ENCODE measurements around the gene CTR9. TPM values are rescaled to one million over a fixed set of nuclear protein-coding genes. Genes with fewer than 3 reads are reported as not detected.

CTR9 gene
- total RNA-seq, 1 donor from 2014 or later = 46.2 TPM

DNA sequence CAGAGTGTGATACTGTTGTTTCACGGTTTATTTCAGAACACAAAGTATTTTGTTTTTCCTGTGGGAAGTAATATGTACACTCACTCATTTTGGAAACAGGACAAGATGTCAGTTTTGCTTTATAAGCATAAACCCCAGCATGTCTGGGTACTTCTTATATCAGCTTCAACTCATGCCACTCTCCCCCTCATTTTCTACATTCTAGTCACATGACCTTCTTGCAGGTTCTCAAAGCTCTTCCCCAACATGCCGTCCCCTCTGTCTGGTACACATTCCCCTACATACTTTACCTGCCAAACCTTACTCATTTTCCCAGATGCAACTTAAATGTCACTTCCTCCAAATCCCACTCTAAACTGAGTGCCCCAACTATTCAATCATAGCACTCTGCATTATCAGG is 1.6 kb upstream of the CTR9 start:
- peaks cover 16% of the 10 kb centered on the region for H3K36me3 Mint-ChIP-seq (ENCODE audit: low read depth)
- no peaks in the 10 kb centered on the region for H3K27me3 Mint-ChIP-seq (ENCODE audit: insufficient read depth)
- H3K4me3 Mint-ChIP-seq = peak overlapping the region; percentile 5
- no peak for DNase-seq (ENCODE audit: low spot score)
- H3K9me3 Mint-ChIP-seq = no peaks in the 10 kb centered on the region
- peaks cover 46% of the 10 kb centered on the region for H3K4me1 Mint-ChIP-seq (ENCODE audit: low read depth)
- no peak overlapping the region for H3K27ac Mint-ChIP-seq
- intact Hi-C loops (cut with micrococcal nuclease) = loop anchor here (10.0 kb wide), 1 partner anchor 905 kb away; no protein-coding TSS in a partner anchor

DNA sequence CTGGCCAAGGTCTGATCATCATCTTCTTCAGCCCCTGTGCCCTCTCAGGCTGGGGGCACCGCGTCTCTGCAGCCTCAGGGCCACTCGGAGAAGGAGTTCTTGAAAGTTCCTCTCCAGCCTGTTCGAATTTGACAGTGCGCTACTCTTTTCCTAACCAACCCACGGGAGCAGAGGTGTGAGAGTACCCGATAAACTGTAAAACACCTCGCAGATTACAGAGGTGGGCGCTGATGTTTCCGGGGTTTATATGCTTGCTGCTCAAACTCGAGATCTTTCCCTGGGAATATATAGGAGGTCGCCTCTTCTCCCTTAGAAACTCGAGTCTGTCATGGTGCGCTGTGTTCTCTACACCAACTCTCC is 515 bp downstream of the CTR9 start:
- Mint-ChIP-seq H3K27me3 (ENCODE audit: insufficient read depth) (no peaks in the 10 kb centered on the region), H3K36me3 (ENCODE audit: low read depth) (peaks cover 28% of the 10 kb centered on the region), H3K27ac (peak overlapping the region; percentile 87), H3K4me3 (peak overlapping the region; percentile 96), H3K4me1 (ENCODE audit: low read depth) (peaks cover 38% of the 10 kb centered on the region), H3K9me3 (no peaks in the 10 kb centered on the region)
- no peak for DNase-seq (ENCODE audit: low spot score)
- intact Hi-C loops (cut with micrococcal nuclease) = loop anchor here (1.0 to 5.0 kb wide), 10 partner anchors 8 to 1174 kb away; partner anchors contain the start of genes AMPD3, GALNT18 and RNF141

DNA sequence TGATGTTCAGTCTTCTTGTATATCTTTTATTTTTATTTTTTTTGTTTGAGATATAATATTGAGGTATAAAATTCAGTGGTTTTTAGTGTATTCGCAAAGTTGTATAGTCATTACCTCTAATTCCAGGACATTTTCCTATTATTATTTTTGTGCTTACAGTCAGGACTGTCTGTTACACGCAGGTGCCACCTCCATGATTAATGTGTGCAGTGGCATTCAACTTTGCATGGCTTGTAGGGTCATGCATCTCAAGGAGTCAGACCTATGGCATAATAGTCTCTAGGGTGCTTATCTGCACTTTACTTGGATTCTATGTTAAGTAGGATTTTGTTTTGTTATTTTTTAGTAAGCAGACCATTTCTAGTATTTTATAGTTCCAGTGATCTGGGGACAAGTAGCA is 1.0 kb downstream of the CTR9 start:
- peaks cover 33% of the 10 kb centered on the region for H3K36me3 Mint-ChIP-seq (ENCODE audit: low read depth)

DNA sequence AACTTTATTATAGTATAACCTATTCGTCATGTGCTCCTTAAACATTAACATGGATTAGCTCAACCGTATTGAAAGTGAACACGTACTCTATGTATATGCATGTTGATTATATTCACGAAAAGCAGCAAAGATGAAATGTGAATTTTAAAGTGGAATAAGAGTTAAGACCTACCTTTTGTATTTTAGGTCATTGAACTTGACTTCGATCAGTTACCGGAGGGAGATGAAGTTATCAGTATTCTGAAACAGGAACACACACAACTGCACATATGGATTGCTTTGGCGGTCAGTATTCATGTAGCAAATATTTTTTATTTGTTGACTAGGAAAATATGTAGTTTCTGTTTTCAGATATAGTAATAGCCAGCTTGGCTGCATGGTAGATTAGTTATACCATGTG is 1.4 kb downstream of the CTR9 start:
- Mint-ChIP-seq H3K27me3 (ENCODE audit: insufficient read depth) (no peaks in the 10 kb centered on the region), H3K27ac (no peak overlapping the region), H3K36me3 (ENCODE audit: low read depth) (peaks cover 35% of the 10 kb centered on the region), H3K4me3 (peak overlapping the region; percentile 96), H3K4me1 (ENCODE audit: low read depth) (peaks cover 38% of the 10 kb centered on the region), H3K9me3 (no peaks in the 10 kb centered on the region)
- intact Hi-C loops (cut with micrococcal nuclease) = loop anchor here (5.0 kb wide), 3 partner anchors 405 to 1175 kb away; partner anchors contain the start of gene GALNT18
- no peak for DNase-seq (ENCODE audit: low spot score)

More for the DNA sequence above, 1.0 kb downstream of the CTR9 start:
- intact Hi-C loops (cut with micrococcal nuclease) = loop anchor here (5.0 kb wide), 3 partner anchors 405 to 1175 kb away; partner anchors contain the start of gene GALNT18
- H3K9me3 Mint-ChIP-seq = no peaks in the 10 kb centered on the region
- H3K27ac Mint-ChIP-seq = peak overlapping the region; percentile 87
- H3K27me3 Mint-ChIP-seq (ENCODE audit: insufficient read depth) = no peaks in the 10 kb centered on the region
- no peak for DNase-seq (ENCODE audit: low spot score)
- peak overlapping the region; percentile 96 for H3K4me3 Mint-ChIP-seq
- peaks cover 38% of the 10 kb centered on the region for H3K4me1 Mint-ChIP-seq (ENCODE audit: low read depth)

DNA sequence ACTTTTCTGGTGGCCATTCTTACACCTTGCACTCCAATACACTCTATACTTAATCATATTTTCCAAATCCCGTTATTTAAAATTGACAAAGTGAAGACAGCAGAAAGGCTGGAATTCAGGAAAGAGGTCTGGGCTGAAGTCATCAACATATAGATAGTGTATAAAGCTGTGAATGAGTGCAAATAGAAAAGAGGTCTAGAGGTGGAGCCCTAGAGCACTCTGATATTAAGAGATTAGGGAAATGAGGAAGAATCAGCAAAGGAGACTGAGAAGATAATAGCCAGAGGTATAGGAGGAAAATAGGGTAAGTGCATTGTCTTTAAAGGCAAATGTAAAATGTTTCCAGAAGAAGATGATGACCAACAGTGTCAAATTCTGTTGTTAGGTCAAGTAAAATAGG is 7.9 kb downstream of the CTR9 start:
- no peak overlapping the region for H3K4me3 Mint-ChIP-seq
- no peaks in the 10 kb centered on the region for H3K9me3 Mint-ChIP-seq
- peaks cover 8% of the 10 kb centered on the region for H3K4me1 Mint-ChIP-seq (ENCODE audit: low read depth)
- no peaks in the 10 kb centered on the region for H3K27me3 Mint-ChIP-seq (ENCODE audit: insufficient read depth)
- intact Hi-C loops (cut with micrococcal nuclease) = no loop called here
- peaks cover 37% of the 10 kb centered on the region for H3K36me3 Mint-ChIP-seq (ENCODE audit: low read depth)
- no peak for DNase-seq (ENCODE audit: low spot score)
- H3K27ac Mint-ChIP-seq = no peak overlapping the region

DNA sequence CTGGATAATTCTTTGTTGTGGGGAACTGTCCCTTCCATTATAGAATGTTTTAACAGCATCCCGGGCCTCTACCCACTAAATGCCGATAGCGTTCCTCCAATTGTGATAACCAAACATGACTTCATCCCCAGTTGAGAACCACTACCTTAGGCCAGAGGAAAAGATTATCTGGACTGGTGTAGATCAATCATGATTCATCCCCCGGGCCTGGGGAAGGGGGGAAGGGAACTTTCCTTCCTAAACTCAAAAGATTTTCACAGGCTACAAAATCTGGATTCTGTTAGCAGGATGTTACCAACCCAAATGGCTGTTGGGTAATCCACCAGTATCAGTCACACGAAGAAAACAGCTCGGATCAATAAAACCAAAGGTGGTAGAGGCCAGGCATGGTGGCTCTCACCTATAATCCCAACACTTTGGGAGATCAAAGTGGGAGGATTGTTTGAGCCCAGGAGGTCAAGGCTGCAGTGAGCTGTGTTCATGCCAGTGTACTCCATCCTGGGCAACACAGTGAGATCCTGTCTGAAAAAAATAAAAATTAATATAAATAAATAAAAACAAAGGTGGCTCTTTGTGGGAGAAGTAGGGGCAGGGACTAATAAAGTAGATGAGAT is 10.1 kb downstream of the CTR9 start:
- Mint-ChIP-seq H3K27me3 (ENCODE audit: insufficient read depth) (no peaks in the 10 kb centered on the region), H3K36me3 (ENCODE audit: low read depth) (peaks cover 39% of the 10 kb centered on the region), H3K9me3 (no peaks in the 10 kb centered on the region), H3K27ac (no peak overlapping the region), H3K4me3 (no peak overlapping the region), H3K4me1 (ENCODE audit: low read depth) (peaks cover 8% of the 10 kb centered on the region)
- no peak for DNase-seq (ENCODE audit: low spot score)
- intact Hi-C loops (cut with micrococcal nuclease) = no loop called here

DNA sequence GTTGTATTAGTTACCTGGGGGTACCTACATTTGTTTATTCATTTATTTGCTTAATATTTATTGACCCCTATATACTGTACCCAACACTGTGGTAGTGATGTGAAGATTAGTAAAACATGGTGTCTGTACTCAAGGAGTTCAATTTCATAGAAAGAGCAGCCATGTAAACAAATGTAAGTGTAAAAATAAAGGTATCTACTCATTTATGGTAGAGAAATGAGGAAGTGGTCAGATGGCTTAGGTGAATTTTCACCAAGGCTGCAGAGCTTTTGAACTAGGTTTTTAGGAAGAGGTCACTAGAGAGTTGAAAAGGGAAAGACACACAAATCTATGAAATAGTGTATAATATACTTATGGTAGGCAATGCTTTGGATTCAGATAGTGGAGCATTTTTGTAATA is 11.1 kb downstream of the CTR9 start:
- Mint-ChIP-seq H3K9me3 (no peaks in the 10 kb centered on the region), H3K4me3 (no peak overlapping the region), H3K36me3 (ENCODE audit: low read depth) (peaks cover 39% of the 10 kb centered on the region), H3K27me3 (ENCODE audit: insufficient read depth) (no peaks in the 10 kb centered on the region), H3K27ac (no peak overlapping the region), H3K4me1 (ENCODE audit: low read depth) (peaks cover 8% of the 10 kb centered on the region)
- no peak for DNase-seq (ENCODE audit: low spot score)
- intact Hi-C loops (cut with micrococcal nuclease) = no loop called here

DNA sequence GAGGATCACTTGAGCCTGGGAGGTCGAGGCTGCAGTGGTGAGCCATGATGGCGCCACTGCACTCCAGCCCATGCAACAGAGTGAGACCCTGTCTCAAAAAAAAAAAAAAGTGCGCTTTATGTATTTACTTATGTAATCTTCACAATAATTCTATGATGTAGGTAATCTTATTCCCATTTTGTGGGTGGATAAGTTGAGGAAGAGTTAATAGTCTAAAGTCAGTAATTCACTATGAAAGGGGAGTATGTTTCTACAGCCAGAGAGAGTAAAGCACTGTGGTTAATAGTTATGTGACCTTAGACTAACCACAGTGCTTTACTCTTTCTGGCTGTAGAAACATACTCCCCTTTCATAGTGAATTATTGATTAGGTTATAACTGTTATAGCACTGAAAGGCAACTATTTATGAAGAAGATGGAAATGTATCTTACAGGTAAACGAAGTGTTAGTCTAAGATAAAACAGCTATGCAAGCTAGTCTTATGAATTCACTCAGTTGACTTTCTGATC is 11.9 kb downstream of the CTR9 start:
- Mint-ChIP-seq H3K4me1 (ENCODE audit: low read depth) (peaks cover 8% of the 10 kb centered on the region), H3K27ac (no peak overlapping the region), H3K36me3 (ENCODE audit: low read depth) (peaks cover 38% of the 10 kb centered on the region), H3K9me3 (no peaks in the 10 kb centered on the region), H3K27me3 (ENCODE audit: insufficient read depth) (no peaks in the 10 kb centered on the region), H3K4me3 (no peak overlapping the region)
- no peak for DNase-seq (ENCODE audit: low spot score)
- intact Hi-C loops (cut with micrococcal nuclease) = no loop called here

DNA sequence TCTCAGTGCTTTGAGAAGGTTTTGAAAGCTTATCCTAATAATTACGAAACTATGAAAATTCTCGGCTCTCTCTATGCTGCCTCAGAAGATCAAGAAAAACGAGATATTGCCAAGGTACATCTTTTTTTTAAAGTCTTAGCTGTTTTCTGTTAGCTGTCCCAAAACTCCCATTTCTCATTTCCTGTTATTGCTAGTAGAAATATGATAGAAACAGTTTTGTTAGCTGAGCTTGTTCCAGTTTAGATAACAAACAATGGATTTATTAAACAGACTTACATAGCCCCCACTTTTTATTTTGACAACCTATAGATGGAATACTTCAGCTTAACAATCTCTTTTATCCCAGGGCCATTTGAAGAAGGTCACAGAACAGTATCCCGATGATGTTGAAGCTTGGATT is 12.7 kb downstream of the CTR9 start:
- Mint-ChIP-seq H3K4me1 (ENCODE audit: low read depth) (peaks cover 8% of the 10 kb centered on the region), H3K9me3 (no peaks in the 10 kb centered on the region), H3K4me3 (no peak overlapping the region), H3K36me3 (ENCODE audit: low read depth) (peaks cover 38% of the 10 kb centered on the region), H3K27ac (no peak overlapping the region), H3K27me3 (ENCODE audit: insufficient read depth) (no peaks in the 10 kb centered on the region)
- intact Hi-C loops (cut with micrococcal nuclease) = no loop called here
- DNase-seq (ENCODE audit: low spot score) = no peak

DNA sequence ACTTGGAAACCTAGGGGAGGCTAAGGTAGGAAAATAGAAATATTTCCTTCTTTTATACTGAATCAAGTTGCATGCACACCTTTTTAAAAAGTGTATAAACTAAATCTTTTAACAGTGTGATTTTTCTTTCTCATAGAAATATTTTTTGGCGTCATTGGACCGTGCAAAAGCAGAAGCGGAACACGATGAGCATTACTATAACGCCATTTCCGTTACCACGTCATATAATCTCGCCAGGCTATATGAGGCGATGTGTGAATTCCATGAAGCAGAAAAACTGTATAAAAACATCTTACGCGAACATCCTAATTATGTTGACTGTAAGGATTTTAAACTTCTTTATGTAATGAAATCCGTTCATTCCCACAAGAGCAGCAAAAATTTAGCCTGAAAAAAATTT is 13.4 kb downstream of the CTR9 start:
- Mint-ChIP-seq H3K9me3 (no peaks in the 10 kb centered on the region), H3K4me3 (no peak overlapping the region), H3K4me1 (ENCODE audit: low read depth) (peaks cover 8% of the 10 kb centered on the region), H3K36me3 (ENCODE audit: low read depth) (peaks cover 43% of the 10 kb centered on the region), H3K27me3 (ENCODE audit: insufficient read depth) (no peaks in the 10 kb centered on the region), H3K27ac (no peak overlapping the region)
- DNase-seq (ENCODE audit: low spot score) = no peak
- intact Hi-C loops (cut with micrococcal nuclease) = no loop called here

DNA sequence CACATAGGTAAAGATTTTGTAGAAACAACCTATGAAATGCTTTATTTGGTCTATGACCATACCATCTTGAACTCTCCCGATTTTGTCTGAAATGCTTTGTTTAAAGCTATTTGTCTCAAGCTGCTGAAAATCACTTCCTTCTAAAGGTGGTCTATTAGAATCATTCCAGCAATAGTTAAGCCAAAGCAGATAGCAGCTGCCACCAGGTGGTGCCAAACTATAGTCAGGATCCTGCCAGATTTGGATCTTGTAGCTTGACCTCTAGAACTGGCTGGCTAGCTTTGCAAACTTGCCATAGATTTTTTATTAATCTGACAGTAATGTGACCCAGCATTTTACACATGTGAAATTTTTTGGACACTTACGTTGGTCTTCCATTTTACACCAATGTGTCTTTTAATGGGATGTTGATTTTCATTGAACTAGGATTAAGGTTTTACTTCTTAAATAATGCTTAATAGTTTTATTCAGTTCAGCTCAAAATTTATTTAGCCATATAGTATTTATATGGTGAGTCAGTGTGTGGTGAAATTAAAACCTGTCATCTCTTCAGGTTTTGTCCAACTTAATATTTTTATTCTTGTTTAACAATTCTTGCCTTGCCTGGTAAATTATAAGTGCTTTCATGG is 19.7 kb downstream of the CTR9 start:
- H3K36me3 Mint-ChIP-seq (ENCODE audit: low read depth) = peaks cover 59% of the 10 kb centered on the region
- DNase-seq (ENCODE audit: low spot score) = peak; percentile 6
- H3K4me3 Mint-ChIP-seq = no peak overlapping the region
- H3K9me3 Mint-ChIP-seq = no peaks in the 10 kb centered on the region
- H3K4me1 Mint-ChIP-seq (ENCODE audit: low read depth) = no peaks in the 10 kb centered on the region
- no peaks in the 10 kb centered on the region for H3K27me3 Mint-ChIP-seq (ENCODE audit: insufficient read depth)
- intact Hi-C loops (cut with micrococcal nuclease) = loop anchor here (5.0 kb wide), 1 partner anchor 252 kb away; no protein-coding TSS in a partner anchor
- H3K27ac Mint-ChIP-seq = no peak overlapping the region

DNA sequence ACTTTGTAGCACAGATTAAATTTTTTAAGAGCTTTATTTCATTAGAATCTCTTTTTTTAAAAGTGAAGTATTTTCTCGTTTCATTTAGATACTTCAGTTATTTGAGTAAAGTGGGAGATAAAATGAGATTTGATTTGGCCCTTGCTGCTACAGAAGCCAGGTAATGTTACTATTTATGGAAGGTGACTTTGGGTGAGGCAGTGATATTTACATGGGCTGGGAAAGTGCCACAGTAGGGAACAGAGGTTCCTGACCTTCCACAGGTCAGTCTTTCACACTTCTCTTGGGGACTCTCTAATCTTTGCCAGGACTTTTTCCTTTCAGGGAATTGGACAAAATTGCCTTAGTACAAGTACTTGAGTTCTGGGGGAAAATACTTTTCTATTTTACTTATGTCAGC is 20.4 kb downstream of the CTR9 start:
- Mint-ChIP-seq H3K4me3 (no peak overlapping the region), H3K27ac (no peak overlapping the region), H3K36me3 (ENCODE audit: low read depth) (peaks cover 58% of the 10 kb centered on the region), H3K27me3 (ENCODE audit: insufficient read depth) (no peaks in the 10 kb centered on the region), H3K4me1 (ENCODE audit: low read depth) (no peaks in the 10 kb centered on the region), H3K9me3 (no peaks in the 10 kb centered on the region)
- intact Hi-C loops (cut with micrococcal nuclease) = loop anchor here (5.0 kb wide), 1 partner anchor 251 kb away; no protein-coding TSS in a partner anchor
- DNase-seq (ENCODE audit: low spot score) = no peak

DNA sequence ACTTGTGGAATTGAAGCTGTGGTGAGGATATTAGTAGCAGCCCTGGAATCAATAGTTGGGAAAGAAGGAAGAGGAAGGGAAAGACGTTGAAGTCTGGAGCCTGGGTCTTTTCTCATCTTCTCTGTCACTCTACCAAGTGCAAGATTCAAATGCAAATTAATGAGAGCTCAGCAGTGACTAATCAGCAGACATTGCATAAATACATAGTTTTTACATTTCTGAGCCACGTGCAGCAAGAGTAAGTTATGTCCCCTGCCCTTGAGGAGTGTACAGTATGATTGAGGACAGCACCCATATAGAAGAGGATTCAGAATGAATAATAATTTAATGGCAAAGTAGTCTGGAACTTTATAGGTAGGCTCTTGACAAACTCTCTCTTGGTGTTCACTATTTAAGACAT is 23.8 kb downstream of the CTR9 start:
- H3K27me3 Mint-ChIP-seq (ENCODE audit: insufficient read depth) = no peaks in the 10 kb centered on the region
- intact Hi-C loops (cut with micrococcal nuclease) = loop anchor here (5.0 kb wide), 1 partner anchor 247 kb away; no protein-coding TSS in a partner anchor
- peaks cover 66% of the 10 kb centered on the region for H3K36me3 Mint-ChIP-seq (ENCODE audit: low read depth)
- H3K9me3 Mint-ChIP-seq = no peaks in the 10 kb centered on the region
- H3K27ac Mint-ChIP-seq = no peak overlapping the region
- no peaks in the 10 kb centered on the region for H3K4me1 Mint-ChIP-seq (ENCODE audit: low read depth)
- H3K4me3 Mint-ChIP-seq = no peak overlapping the region
- DNase-seq (ENCODE audit: low spot score) = no peak

Measured in activated T-helper 1 cell treated with anti-CD3 and anti-CD28 coated beads, Interleukin-12 subunit alpha, Interleukin-12 subunit beta, Interleukin-2, Interleukin-4 antibody, amounts not matched to agents 30 ng/mL and 10 ng/mL and 1 ng/mL, durations not matched to agents 14 hours and 24 hours and 36 hours (primary cell).